ENCODE data around the gene TPK1.

The TPK1 gene

GRCh38 chr7:144474363-144474762, 361.5 kb downstream of the TPK1 start:
- H3K4me3 ChIP-seq (ENCODE audit: low read depth, low read length), result no peak overlapping the region
- no peak for TF ChIP-seq MYC (IDR thresholded peaks at IDR 0.05; ENCODE audit: low read depth, low read length)
- no peak for TF ChIP-seq POLR2A (IDR thresholded peaks at IDR 0.05; ENCODE audit: extremely low read depth, insufficient read length)
- DNase-seq (ENCODE audit: low read depth), result no peak

GRCh38 chr7:144473908-144474307, 361.9 kb downstream of the TPK1 start:
- TF ChIP-seq CTCF (IDR thresholded peaks at IDR 0.05; ENCODE audit: low read depth, low read length) (no peak), MYC (IDR thresholded peaks at IDR 0.05; ENCODE audit: low read depth, low read length) (no peak), MAX (IDR thresholded peaks at IDR 0.05; ENCODE audit: low read depth, low read length) (no peak), POLR2A (IDR thresholded peaks at IDR 0.05; ENCODE audit: extremely low read depth, insufficient read length) (no peak)
- no peak overlapping the region for H3K4me3 ChIP-seq (ENCODE audit: low read depth, low read length)
- DNase-seq (ENCODE audit: low read depth), result no peak

GRCh38 chr7:144470078-144470477, 365.8 kb downstream of the TPK1 start:
- TF ChIP-seq POLR2A (IDR thresholded peaks at IDR 0.05; ENCODE audit: extremely low read depth, insufficient read length) (no peak), CTCF (IDR thresholded peaks at IDR 0.05; ENCODE audit: low read depth, low read length) (no peak), MYC (IDR thresholded peaks at IDR 0.05; ENCODE audit: low read depth, low read length) (no peak), MAX (IDR thresholded peaks at IDR 0.05; ENCODE audit: low read depth, low read length) (no peak)
- no peak for DNase-seq (ENCODE audit: low read depth)
- no peak overlapping the region for H3K4me3 ChIP-seq (ENCODE audit: low read depth, low read length)

- TF ChIP-seq MAX (IDR thresholded peaks at IDR 0.05; ENCODE audit: low read depth, low read length), result no peak
- no peak for TF ChIP-seq POLR2A (IDR thresholded peaks at IDR 0.05; ENCODE audit: extremely low read depth, insufficient read length)
- no peak for TF ChIP-seq CTCF (IDR thresholded peaks at IDR 0.05; ENCODE audit: low read depth, low read length)
- TF ChIP-seq MYC (IDR thresholded peaks at IDR 0.05; ENCODE audit: low read depth, low read length), result no peak
- no peak overlapping the region for H3K4me3 ChIP-seq (ENCODE audit: low read depth, low read length)
- DNase-seq (ENCODE audit: low read depth), result no peak
These were observed 366.7 kb downstream of the TPK1 start for GRCh38 chr7:144468990-144469732.

- TF ChIP-seq MYC (IDR thresholded peaks at IDR 0.05; ENCODE audit: low read depth, low read length) (no peak), CTCF (IDR thresholded peaks at IDR 0.05; ENCODE audit: low read depth, low read length) (no peak), MAX (IDR thresholded peaks at IDR 0.05; ENCODE audit: low read depth, low read length) (no peak), POLR2A (IDR thresholded peaks at IDR 0.05; ENCODE audit: extremely low read depth, insufficient read length) (no peak)
- DNase-seq (ENCODE audit: low read depth), result no peak
- H3K4me3 ChIP-seq (ENCODE audit: low read depth, low read length), result no peak overlapping the region
These were observed 376.2 kb downstream of the TPK1 start for GRCh38 chr7:144459635-144460034.

GRCh38 chr7:144455040-144455404, 380.8 kb downstream of the TPK1 start:
- TF ChIP-seq POLR2A (IDR thresholded peaks at IDR 0.05; ENCODE audit: extremely low read depth, insufficient read length), result no peak
- TF ChIP-seq CTCF (IDR thresholded peaks at IDR 0.05; ENCODE audit: low read depth, low read length), result no peak
- TF ChIP-seq MYC (IDR thresholded peaks at IDR 0.05; ENCODE audit: low read depth, low read length), result no peak
- no peak for TF ChIP-seq MAX (IDR thresholded peaks at IDR 0.05; ENCODE audit: low read depth, low read length)
- H3K4me3 ChIP-seq (ENCODE audit: low read depth, low read length), result no peak overlapping the region
- no peak for DNase-seq (ENCODE audit: low read depth)

All from NB4 (cell line).